ENCODE results near the gene MAP2K5. TPM values are rescaled to one million over a fixed set of nuclear protein-coding genes. Genes with fewer than 3 reads are reported as not detected.

The MAP2K5 gene
- total and polyA plus RNA-seq, 9 of the 15 experiments (the other 6 are each of a cell fraction or from before 2014, with no cell fraction given): 0.41 to 16.5 (median 7.5) TPM

GRCh38 chr15:67559576-67559975 lies 17.1 kb downstream of the MAP2K5 start:
- Histone ChIP-seq H3K79me2 (ENCODE audit: control insufficient read depth, insufficient read depth, low read length) (no peaks in the 10 kb centered on the region), H3K4me1 (replicated peaks in 1 of 2; ENCODE audit: control insufficient read depth in 2 of 2, insufficient read depth in 2 of 2, low read length in 2 of 2) (no peaks in the 10 kb centered on the region; a peak in 1 of 5 replicates), H3K4me2 (ENCODE audit: insufficient read depth, low read length) (no peak overlapping the region)

More at GRCh38 chr15:67559576-67559975, 17.1 kb downstream of the MAP2K5 start:
- Histone ChIP-seq H3K36me3 (ENCODE audit: control insufficient read depth, insufficient read depth, low read length) (peaks cover 22% of the 10 kb centered on the region; the same call in 1 of the 3 replicates), H4K20me1 (replicated peaks; ENCODE audit: control insufficient read depth, insufficient read depth, low read length) (no peaks in the 10 kb centered on the region), H3K9ac (ENCODE audit: insufficient read depth in 1 of 2, low read depth in 2 of 2, low read length in 2 of 2) (no peak overlapping the region), H3K4me3 (no peak overlapping the region), H3K27ac (ENCODE audit: extremely low read depth, low read depth, low read length) (no peak overlapping the region), H3K9me1 (ENCODE audit: control insufficient read depth, insufficient read depth, low read length) (no peaks in the 10 kb centered on the region), H3K9me3 (replicated peaks; ENCODE audit: control insufficient read depth, insufficient read depth, low read depth, low read length) (no peaks in the 10 kb centered on the region; the same call in 1 of the 2 replicates), H2AFZ (ENCODE audit: low read depth, low read length) (no peak overlapping the region), H3K27me3 (ENCODE audit: control insufficient read depth in 2 of 2, insufficient read depth in 2 of 2, low read length in 2 of 2) (no peaks in the 10 kb centered on the region)
- FAIRE-seq (no peak), DNase-seq (ENCODE audit: extremely low read depth in 1 of 4, low spot score in 3 of 4) (no peak), ATAC-seq (no peak)
- no TSS peak for BruUV-seq (replicated peaks)
- WGBS (ENCODE audit: insufficient coverage, low coverage, missing lambda C conversion rate): 87% methylated on average over 2 of the region's 2 CpGs
- ChIA-PET POLR2A (interaction anchor here (0.9 to 2.8 kb wide), 3 partner anchors 9 to 16 kb away, joined by 4 to 13 read pairs (median 6); no protein-coding TSS in a partner anchor), CTCF (ENCODE audit: low intra/inter-chr PET ratio) (no interaction called here)
- intact Hi-C loops (cut with micrococcal nuclease): no loop called here
- TF ChIP-seq, protein P1, sequence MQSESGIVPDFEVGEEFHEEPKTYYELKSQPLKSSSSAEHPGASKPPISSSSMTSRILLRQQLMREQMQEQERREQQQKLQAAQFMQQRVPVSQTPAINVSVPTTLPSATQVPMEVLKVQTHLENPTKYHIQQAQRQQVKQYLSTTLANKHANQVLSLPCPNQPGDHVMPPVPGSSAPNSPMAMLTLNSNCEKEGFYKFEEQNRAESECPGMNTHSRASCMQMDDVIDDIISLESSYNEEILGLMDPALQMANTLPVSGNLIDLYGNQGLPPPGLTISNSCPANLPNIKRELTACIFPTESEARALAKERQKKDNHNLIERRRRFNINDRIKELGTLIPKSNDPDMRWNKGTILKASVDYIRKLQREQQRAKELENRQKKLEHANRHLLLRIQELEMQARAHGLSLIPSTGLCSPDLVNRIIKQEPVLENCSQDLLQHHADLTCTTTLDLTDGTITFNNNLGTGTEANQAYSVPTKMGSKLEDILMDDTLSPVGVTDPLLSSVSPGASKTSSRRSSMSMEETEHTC (IDR thresholded peaks at IDR 0.05): no peak
- TF ChIP-seq EP300 (IDR thresholded peaks at IDR 0.05; ENCODE audit: low read length): no peak
- no peak for TF ChIP-seq MEF2D (tag; conservative IDR thresholded peaks at IDR 0.05; ENCODE audit: low read depth)
- TF ChIP-seq YY1 (IDR thresholded peaks at IDR 0.05; ENCODE audit: borderline replicate concordance in 1 of 3, control insufficient read depth in 1 of 3, extremely low read depth in 1 of 3, insufficient read depth in 3 of 3, insufficient read length in 1 of 3, insufficient replicate concordance in 2 of 3, low read depth in 1 of 3, low read length in 2 of 3): no peak
- no peak for TF ChIP-seq MTF1 (CRISPR knock-in tag; IDR thresholded peaks at IDR 0.05; ENCODE audit: borderline replicate concordance)
- no peak for TF ChIP-seq PTBP1 (IDR thresholded peaks at IDR 0.05; ENCODE audit: low read depth, low read length)
- TF ChIP-seq ZNF431 (CRISPR knock-in tag; IDR thresholded peaks at IDR 0.05): no peak
- TF ChIP-seq, protein P2, sequence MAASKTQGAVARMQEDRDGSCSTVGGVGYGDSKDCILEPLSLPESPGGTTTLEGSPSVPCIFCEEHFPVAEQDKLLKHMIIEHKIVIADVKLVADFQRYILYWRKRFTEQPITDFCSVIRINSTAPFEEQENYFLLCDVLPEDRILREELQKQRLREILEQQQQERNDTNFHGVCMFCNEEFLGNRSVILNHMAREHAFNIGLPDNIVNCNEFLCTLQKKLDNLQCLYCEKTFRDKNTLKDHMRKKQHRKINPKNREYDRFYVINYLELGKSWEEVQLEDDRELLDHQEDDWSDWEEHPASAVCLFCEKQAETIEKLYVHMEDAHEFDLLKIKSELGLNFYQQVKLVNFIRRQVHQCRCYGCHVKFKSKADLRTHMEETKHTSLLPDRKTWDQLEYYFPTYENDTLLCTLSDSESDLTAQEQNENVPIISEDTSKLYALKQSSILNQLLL (CRISPR knock-in tag; IDR thresholded peaks at IDR 0.05; ENCODE audit: borderline replicate concordance): no peak
- no peak for TF ChIP-seq U2AF2 (optimal IDR thresholded peaks at IDR 0.05; ENCODE audit: low read depth, low read length)
- no peak for TF ChIP-seq EWSR1 (IDR thresholded peaks at IDR 0.05; ENCODE audit: borderline replicate concordance, low read depth, partially characterized antibody)
- TF ChIP-seq SREBF1 (IDR thresholded peaks at IDR 0.05; ENCODE audit: borderline replicate concordance, low read depth, low read length): no peak
- no peak for TF ChIP-seq MTA1 (IDR thresholded peaks at IDR 0.05; ENCODE audit: borderline replicate concordance)
- no peak for TF ChIP-seq TAF15 (IDR thresholded peaks at IDR 0.05; ENCODE audit: low read depth, low read length)
- no peak for TF ChIP-seq ZNF24 (IDR thresholded peaks at IDR 0.05)
- no peak for TF ChIP-seq FOXK2 (conservative IDR thresholded peaks at IDR 0.05 in 1 of 2, IDR thresholded peaks at IDR 0.05 in 1 of 2; ENCODE audit: low read depth in 2 of 2)
- in situ Hi-C loops (cut with MboI): no loop called here
